D721Med (cell line): ENCODE results near the gene ACVRL1.

Source experiments
- DNase-seq: peaks from one replicate; pipeline ENCODE4 v3.0.0; 2011; ENCODE audit warnings: low spot score; ENCODE audit not compliant: insufficient read length
- FAIRE-seq: peaks from 2 replicates; lab custom pipeline; 2011; peaks lifted over from hg19 to GRCh38; lab: Jason Lieb, UNC
- CTCF ChIP-seq: IDR thresholded peaks from 2 replicates; pipeline ENCODE4 v1.5.1; 2012; ENCODE audit warnings: mild to moderate bottlenecking, control low read depth; ENCODE audit not compliant: insufficient read depth; ENCODE audit errors: missing control alignments

ACVRL1 gene

GRCh38 chr12:51954561-51955361 is 47.5 kb downstream of the ACVRL1 start:
- DNase-seq (no peak), FAIRE-seq (no peak)
- no peak for TF ChIP-seq CTCF

GRCh38 chr12:51955702-51956101 is 48.4 kb downstream of the ACVRL1 start:
- FAIRE-seq = no peak
- no peak for TF ChIP-seq CTCF
- DNase-seq = no peak

GRCh38 chr12:51958542-51958941 is 51.2 kb downstream of the ACVRL1 start:
- FAIRE-seq (no peak), DNase-seq (no peak)
- no peak for TF ChIP-seq CTCF

GRCh38 chr12:51959211-51959610 is 51.9 kb downstream of the ACVRL1 start:
- DNase-seq (no peak), FAIRE-seq (no peak)

GRCh38 chr12:51959921-51960320 is 52.6 kb downstream of the ACVRL1 start:
- FAIRE-seq (no peak), DNase-seq (no peak)
- TF ChIP-seq CTCF = no peak

More at GRCh38 chr12:51959211-51959610, 51.9 kb downstream of the ACVRL1 start:
- no peak for TF ChIP-seq CTCF

GRCh38 chr12:51960488-51960887 is 53.2 kb downstream of the ACVRL1 start:
- no peak for TF ChIP-seq CTCF
- FAIRE-seq (no peak), DNase-seq (no peak)

GRCh38 chr12:51960890-51961289 is 53.6 kb downstream of the ACVRL1 start:
- FAIRE-seq (no peak), DNase-seq (no peak)
- no peak for TF ChIP-seq CTCF
